HepG2 (cell line): ENCODE results near the gene SP7. TPM values are rescaled to one million over a fixed set of nuclear protein-coding genes. Genes with fewer than 3 reads are reported as not detected.

Experiments
- ELF1 ChIP-seq: sonication (generic); formaldehyde crosslinking; IDR thresholded peaks from 2 replicates; pipeline ENCODE4 v1.4.0; 2020; ENCODE audit warnings: missing genetic modification reagents
- ERF ChIP-seq: IDR thresholded peaks from 2 replicates; pipeline ENCODE4 v1.6.1; 2018; ENCODE audit warnings: missing biosample characterization, missing genetic modification reagents
- HOXA3 ChIP-seq: sonication (generic); formaldehyde crosslinking; IDR thresholded peaks from 2 replicates; pipeline ENCODE4 v1.5.0; 2020; ENCODE audit warnings: missing genetic modification reagents
- PHF8 ChIP-seq: sonication (generic); formaldehyde crosslinking; IDR thresholded peaks from 2 replicates; pipeline ENCODE4 v1.5.0; 2020; ENCODE audit warnings: missing genetic modification reagents
- SAFB2 ChIP-seq: sonication (generic); formaldehyde crosslinking; IDR thresholded peaks from 2 replicates; pipeline ENCODE4 v1.5.1; 2020; ENCODE audit warnings: missing genetic modification reagents, low read depth, mild to moderate bottlenecking, borderline replicate concordance
- SP1 ChIP-seq, 2 experiments: fragments of 450-650 bp in 1 of 2; sonication (generic) in 1 of 2; formaldehyde crosslinking in 1 of 2; IDR thresholded peaks; 2 replicates each; pipeline versions ENCODE4 v1.4.0 to v1.6.1; 2016 to 2020; ENCODE audit warnings: missing genetic modification reagents in 1 of 2
- ZBTB38 ChIP-seq: sonication (generic); formaldehyde crosslinking; IDR thresholded peaks from 2 replicates; pipeline ENCODE4 v1.5.1; 2020; ENCODE audit warnings: mild to moderate bottlenecking, missing genetic modification reagents
- ZEB1 ChIP-seq: IDR thresholded peaks from 2 replicates; pipeline ENCODE4 v1.6.1; 2012; ENCODE audit warnings: mild to moderate bottlenecking, low read depth, inconsistent platforms; ENCODE audit not compliant: insufficient replicate concordance
- polyA plus RNA-seq, 8 experiments: library from polyadenylated mRNA; depleted of rRNA in 3 of 8; stranded (reverse) in 7 of 8; unstranded in 1 of 8; fragments of >200 nt; fragmentation: Illumina TruSeq in 4 of 8; extraction: Trizol in 4 of 8; gene quantifications; 2 replicates each; pipeline versions ENCODE4 v1.2.1 to v1.2.3, GENCODE V29; 2011 to 2016; ENCODE audit warnings: low read depth in 4 of 8, missing spikeins in 1 of 8, mixed read lengths in 1 of 8; ENCODE audit not compliant: insufficient read depth in 1 of 8
- total RNA-seq, 5 experiments: library from RNA; depleted of rRNA; stranded (reverse); fragments of >200 nt; fragmentation: Illumina TruSeq; extraction: Trizol; gene quantifications; 2 replicates each; pipeline ENCODE4 v1.2.3, GENCODE V29; 2016; ENCODE audit warnings: low read depth in 1 of 5
- TF ChIP-seq, protein P1 (sequence below): sonication (generic); formaldehyde crosslinking; IDR thresholded peaks from 2 replicates; pipeline ENCODE4 v1.4.0; 2020; ENCODE audit warnings: mild to moderate bottlenecking, missing genetic modification reagents, borderline replicate concordance
- TF ChIP-seq, protein P2 (sequence below): sonication (generic); formaldehyde crosslinking; IDR thresholded peaks from 2 replicates; pipeline ENCODE4 v1.5.0; 2020; ENCODE audit warnings: missing genetic modification reagents
- TF ChIP-seq, protein P3 (sequence below): sonication (generic); formaldehyde crosslinking; IDR thresholded peaks from 2 replicates; pipeline ENCODE4 v1.4.0; 2020; ENCODE audit warnings: low read depth, missing genetic modification reagents
- TF ChIP-seq, protein P4 (sequence below): fragments of 450-650 bp; IDR thresholded peaks from 2 replicates; pipeline ENCODE4 v1.6.1; 2017
- TF ChIP-seq, protein P5 (sequence below): sonication (generic); formaldehyde crosslinking; IDR thresholded peaks from 2 replicates; pipeline ENCODE4 v1.8.0; 2022; ENCODE audit warnings: missing genetic modification reagents, mild to moderate bottlenecking, moderate library complexity, borderline replicate concordance

The SP7 gene
- total and polyA plus RNA-seq, 2 of the 13 experiments (the other 11 are each of a cell fraction or from before 2014, with no cell fraction given), result not detected

DNA sequence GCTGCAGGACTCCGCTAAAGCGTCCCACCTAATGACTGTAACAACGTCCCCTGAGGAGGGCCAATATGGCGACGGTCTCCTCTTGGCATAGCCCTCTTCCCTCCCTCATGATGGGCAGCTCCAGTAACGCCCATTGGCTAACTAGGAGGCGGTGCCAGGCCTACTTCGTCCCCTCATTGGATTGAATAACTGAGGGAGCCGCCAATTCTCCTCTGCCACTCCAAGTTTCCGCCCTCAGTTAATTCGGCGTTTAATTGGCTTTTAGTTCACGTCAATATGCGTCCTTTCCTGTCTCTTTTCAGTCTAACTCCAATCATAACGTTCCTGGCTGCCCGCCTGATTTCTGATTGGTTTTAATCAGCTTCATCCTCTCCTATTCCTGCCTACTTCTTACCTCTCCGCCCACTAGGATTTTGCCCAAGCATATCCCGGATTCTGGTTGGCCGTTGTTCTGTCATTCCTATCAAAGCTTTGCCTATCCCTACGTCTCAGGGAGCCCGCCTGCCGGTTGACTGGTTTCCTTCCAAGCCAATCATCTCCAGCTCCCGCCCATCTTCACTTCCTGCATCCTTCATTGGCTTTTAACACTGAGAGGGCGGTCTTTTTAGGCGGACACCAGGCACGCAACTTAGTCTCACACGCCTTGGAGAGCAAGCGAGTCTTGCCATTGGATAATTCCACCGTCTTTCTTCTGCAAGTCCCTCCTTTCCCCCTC is 43.4 kb upstream of the SP7 start (continued):
- TF ChIP-seq, protein P1, sequence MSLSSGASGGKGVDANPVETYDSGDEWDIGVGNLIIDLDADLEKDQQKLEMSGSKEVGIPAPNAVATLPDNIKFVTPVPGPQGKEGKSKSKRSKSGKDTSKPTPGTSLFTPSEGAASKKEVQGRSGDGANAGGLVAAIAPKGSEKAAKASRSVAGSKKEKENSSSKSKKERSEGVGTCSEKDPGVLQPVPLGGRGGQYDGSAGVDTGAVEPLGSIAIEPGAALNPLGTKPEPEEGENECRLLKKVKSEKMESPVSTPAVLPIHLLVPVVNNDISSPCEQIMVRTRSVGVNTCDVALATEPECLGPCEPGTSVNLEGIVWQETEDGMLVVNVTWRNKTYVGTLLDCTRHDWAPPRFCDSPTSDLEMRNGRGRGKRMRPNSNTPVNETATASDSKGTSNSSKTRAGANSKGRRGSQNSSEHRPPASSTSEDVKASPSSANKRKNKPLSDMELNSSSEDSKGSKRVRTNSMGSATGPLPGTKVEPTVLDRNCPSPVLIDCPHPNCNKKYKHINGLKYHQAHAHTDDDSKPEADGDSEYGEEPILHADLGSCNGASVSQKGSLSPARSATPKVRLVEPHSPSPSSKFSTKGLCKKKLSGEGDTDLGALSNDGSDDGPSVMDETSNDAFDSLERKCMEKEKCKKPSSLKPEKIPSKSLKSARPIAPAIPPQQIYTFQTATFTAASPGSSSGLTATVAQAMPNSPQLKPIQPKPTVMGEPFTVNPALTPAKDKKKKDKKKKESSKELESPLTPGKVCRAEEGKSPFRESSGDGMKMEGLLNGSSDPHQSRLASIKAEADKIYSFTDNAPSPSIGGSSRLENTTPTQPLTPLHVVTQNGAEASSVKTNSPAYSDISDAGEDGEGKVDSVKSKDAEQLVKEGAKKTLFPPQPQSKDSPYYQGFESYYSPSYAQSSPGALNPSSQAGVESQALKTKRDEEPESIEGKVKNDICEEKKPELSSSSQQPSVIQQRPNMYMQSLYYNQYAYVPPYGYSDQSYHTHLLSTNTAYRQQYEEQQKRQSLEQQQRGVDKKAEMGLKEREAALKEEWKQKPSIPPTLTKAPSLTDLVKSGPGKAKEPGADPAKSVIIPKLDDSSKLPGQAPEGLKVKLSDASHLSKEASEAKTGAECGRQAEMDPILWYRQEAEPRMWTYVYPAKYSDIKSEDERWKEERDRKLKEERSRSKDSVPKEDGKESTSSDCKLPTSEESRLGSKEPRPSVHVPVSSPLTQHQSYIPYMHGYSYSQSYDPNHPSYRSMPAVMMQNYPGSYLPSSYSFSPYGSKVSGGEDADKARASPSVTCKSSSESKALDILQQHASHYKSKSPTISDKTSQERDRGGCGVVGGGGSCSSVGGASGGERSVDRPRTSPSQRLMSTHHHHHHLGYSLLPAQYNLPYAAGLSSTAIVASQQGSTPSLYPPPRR (CRISPR knock-in tag), result no peak
- TF ChIP-seq ZBTB38 (CRISPR knock-in tag), result peak; percentile 100
- TF ChIP-seq ELF1 (CRISPR knock-in tag), result peak; percentile 78
- TF ChIP-seq ZEB1, result no peak
- TF ChIP-seq, protein P2, sequence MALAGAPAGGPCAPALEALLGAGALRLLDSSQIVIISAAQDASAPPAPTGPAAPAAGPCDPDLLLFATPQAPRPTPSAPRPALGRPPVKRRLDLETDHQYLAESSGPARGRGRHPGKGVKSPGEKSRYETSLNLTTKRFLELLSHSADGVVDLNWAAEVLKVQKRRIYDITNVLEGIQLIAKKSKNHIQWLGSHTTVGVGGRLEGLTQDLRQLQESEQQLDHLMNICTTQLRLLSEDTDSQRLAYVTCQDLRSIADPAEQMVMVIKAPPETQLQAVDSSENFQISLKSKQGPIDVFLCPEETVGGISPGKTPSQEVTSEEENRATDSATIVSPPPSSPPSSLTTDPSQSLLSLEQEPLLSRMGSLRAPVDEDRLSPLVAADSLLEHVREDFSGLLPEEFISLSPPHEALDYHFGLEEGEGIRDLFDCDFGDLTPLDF, result peak; percentile 92
- TF ChIP-seq SAFB2 (CRISPR knock-in tag), result no peak
- peak; percentile 48 for TF ChIP-seq PHF8 (CRISPR knock-in tag)
- TF ChIP-seq, protein P3, sequence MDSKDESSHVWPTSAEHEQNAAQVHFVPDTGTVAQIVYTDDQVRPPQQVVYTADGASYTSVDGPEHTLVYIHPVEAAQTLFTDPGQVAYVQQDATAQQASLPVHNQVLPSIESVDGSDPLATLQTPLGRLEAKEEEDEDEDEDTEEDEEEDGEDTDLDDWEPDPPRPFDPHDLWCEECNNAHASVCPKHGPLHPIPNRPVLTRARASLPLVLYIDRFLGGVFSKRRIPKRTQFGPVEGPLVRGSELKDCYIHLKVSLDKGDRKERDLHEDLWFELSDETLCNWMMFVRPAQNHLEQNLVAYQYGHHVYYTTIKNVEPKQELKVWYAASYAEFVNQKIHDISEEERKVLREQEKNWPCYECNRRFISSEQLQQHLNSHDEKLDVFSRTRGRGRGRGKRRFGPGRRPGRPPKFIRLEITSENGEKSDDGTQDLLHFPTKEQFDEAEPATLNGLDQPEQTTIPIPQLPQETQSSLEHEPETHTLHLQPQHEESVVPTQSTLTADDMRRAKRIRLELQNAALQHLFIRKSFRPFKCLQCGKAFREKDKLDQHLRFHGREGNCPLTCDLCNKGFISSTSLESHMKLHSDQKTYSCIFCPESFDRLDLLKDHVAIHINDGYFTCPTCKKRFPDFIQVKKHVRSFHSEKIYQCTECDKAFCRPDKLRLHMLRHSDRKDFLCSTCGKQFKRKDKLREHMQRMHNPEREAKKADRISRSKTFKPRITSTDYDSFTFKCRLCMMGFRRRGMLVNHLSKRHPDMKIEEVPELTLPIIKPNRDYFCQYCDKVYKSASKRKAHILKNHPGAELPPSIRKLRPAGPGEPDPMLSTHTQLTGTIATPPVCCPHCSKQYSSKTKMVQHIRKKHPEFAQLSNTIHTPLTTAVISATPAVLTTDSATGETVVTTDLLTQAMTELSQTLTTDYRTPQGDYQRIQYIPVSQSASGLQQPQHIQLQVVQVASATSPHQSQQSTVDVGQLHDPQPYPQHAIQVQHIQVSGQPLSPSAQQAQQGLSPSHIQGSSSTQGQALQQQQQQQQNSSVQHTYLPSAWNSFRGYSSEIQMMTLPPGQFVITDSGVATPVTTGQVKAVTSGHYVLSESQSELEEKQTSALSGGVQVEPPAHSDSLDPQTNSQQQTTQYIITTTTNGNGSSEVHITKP, result peak; percentile 60; the same call in 1 of the 2 replicates
- TF ChIP-seq, protein P4, sequence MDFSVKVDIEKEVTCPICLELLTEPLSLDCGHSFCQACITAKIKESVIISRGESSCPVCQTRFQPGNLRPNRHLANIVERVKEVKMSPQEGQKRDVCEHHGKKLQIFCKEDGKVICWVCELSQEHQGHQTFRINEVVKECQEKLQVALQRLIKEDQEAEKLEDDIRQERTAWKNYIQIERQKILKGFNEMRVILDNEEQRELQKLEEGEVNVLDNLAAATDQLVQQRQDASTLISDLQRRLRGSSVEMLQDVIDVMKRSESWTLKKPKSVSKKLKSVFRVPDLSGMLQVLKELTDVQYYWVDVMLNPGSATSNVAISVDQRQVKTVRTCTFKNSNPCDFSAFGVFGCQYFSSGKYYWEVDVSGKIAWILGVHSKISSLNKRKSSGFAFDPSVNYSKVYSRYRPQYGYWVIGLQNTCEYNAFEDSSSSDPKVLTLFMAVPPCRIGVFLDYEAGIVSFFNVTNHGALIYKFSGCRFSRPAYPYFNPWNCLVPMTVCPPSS, result no peak
- peak; percentile 24; the same call in 1 of the 2 replicates for TF ChIP-seq HOXA3
- TF ChIP-seq SP1 (IDR thresholded peaks at IDR 0.05), result peak; percentile 95
- TF ChIP-seq SP1 (CRISPR knock-in tag; IDR thresholded peaks at IDR 0.05), result peak; percentile 94
- peak; percentile 15; the same call in 1 of the 2 replicates for TF ChIP-seq ERF (CRISPR knock-in tag)
- TF ChIP-seq, protein P5, sequence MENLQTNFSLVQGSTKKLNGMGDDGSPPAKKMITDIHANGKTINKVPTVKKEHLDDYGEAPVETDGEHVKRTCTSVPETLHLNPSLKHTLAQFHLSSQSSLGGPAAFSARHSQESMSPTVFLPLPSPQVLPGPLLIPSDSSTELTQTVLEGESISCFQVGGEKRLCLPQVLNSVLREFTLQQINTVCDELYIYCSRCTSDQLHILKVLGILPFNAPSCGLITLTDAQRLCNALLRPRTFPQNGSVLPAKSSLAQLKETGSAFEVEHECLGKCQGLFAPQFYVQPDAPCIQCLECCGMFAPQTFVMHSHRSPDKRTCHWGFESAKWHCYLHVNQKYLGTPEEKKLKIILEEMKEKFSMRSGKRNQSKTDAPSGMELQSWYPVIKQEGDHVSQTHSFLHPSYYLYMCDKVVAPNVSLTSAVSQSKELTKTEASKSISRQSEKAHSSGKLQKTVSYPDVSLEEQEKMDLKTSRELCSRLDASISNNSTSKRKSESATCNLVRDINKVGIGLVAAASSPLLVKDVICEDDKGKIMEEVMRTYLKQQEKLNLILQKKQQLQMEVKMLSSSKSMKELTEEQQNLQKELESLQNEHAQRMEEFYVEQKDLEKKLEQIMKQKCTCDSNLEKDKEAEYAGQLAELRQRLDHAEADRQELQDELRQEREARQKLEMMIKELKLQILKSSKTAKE (CRISPR knock-in tag), result no peak
